BLaER1 treated with 17β-estradiol and CSF1 and Interleukin-3, amounts not matched to agents 10 nM and 100 nM (cell line): ENCODE measurements around the gene KIF5C.
"Not testable (repeated sequence)": the region's sequence is repeated elsewhere in the genome, so short reads cannot be mapped to it uniquely, and the experiment has no call there.

Experiments used
- H3K27ac ChIP-seq, 11 experiments: shearing (Covaris generic); formaldehyde crosslinking; 2 replicates each; pipeline ENCODE4 v1.8.1; 2022
- H3K27me3 ChIP-seq, 11 experiments: shearing (Covaris generic); formaldehyde crosslinking; 2 replicates each; pipeline ENCODE4 v1.8.1; 2022
- H3K36me3 ChIP-seq, 11 experiments: shearing (Covaris generic); formaldehyde crosslinking; 2 replicates each; pipeline ENCODE4 v1.8.1; 2022
- H3K4me1 ChIP-seq, 10 experiments: shearing (Covaris generic); formaldehyde crosslinking; 2 replicates each; pipeline ENCODE4 v1.8.1; 2022
- H3K4me2 ChIP-seq, 11 experiments: shearing (Covaris generic); formaldehyde crosslinking; 2 replicates each; pipeline ENCODE4 v1.8.1; 2022
- H3K4me3 ChIP-seq, 10 experiments: shearing (Covaris generic); formaldehyde crosslinking; 2 replicates each; pipeline ENCODE4 v1.8.1; 2022
- H3K9ac ChIP-seq, 11 experiments: shearing (Covaris generic); formaldehyde crosslinking; 2 replicates each; pipeline ENCODE4 v1.8.1; 2022
- H3K9me3 ChIP-seq, 11 experiments: shearing (Covaris generic); formaldehyde crosslinking; replicated peaks in 1 of 11; 2 replicates each; pipeline ENCODE4 v1.8.1; 2022
- H4K20me1 ChIP-seq, 11 experiments: shearing (Covaris generic); formaldehyde crosslinking; 2 replicates each; pipeline ENCODE4 v1.8.1; 2022
- Cebpa-rat ChIP-seq, 11 experiments: shearing (Covaris generic); IDR thresholded peaks; 2 replicates each; pipeline ENCODE4 v1.8.1; 2022

Gene KIF5C

DNA sequence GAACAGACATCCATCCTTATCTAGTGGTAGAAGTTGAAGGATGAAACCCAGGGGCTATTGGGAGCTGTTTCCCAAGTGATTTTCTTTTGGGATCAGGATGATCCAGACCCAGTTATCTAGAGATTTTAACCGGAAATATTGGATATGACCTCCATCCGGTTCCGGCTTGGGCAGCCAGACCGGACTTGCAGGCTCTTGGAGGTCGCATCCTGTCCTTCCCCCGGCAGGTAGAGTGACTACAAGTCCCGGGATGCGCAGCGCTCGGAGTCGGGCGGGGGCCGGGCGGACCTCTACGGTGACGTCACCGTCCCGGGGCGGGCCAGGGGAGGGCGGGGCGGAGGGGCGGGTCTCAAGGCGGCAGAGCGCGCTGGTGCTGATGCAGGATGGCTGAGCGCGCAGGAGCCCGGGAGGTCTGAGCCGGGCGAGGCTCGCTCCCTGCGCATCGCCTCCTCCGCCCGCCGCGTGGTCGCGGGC, at the start of gene KIF5C:
TSS of gene KIF5C (plus strand) at position 360 of the 474 bp plus-strand sequence. CDS start 391 bp downstream, outside the sequence.
- Histone ChIP-seq H3K4me3 (peak within 1 kb of the TSS; percentile 47 to 72 (median 60)), H3K9ac (peak within 1 kb of the TSS in 8 of 11 experiments; percentile 36 to 74 (median 56); a peak in 12 of 22 replicates), H3K36me3 (0 out of 22 replicates have a peak, but pooled peaks cover 0 to 3% (median 0%) of the 10 kb centered on the region in 11 experiments), H3K27ac (no peak within 1 kb of the TSS), H3K9me3 (peaks cover 0 to 5% (median 3%) of the 10 kb centered on the region in 11 experiments; a peak in 13 of 22 replicates), H4K20me1 (peaks cover 0 to 19% (median 6%) of the 10 kb centered on the region in 11 experiments; a peak in 7 of 22 replicates), H3K27me3 (peaks cover 30 to 41% (median 35%) of the 10 kb centered on the region in 11 experiments), H3K4me2 (peak within 1 kb of the TSS; percentile 88 to 99 (median 97)), H3K4me1 (peaks cover 5 to 15% (median 12%) of the 10 kb centered on the region in 10 experiments; a peak in 16 of 20 replicates)
- TF ChIP-seq Cebpa-rat (IDR thresholded peaks at IDR 0.05) = no peak

DNA sequence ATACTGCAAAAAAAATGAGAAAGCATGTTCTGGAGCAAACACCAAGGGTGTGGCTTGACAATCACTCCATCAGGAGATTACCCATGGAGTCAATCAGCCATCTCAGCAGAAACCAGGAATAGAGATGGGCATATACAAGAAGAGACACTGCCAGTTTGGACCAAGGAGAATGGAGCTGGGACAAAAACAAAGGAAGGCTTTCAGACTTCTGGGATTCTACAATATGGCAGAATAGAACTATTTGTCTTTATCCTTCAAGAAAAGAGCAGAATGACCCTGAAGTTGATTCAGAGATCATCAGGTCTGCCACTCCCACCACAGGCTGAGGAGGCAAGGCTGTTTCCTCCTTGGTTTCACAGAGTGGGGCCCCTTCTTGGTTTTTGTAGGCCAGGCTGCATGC, 48.2 kb upstream of the KIF5C start:
- H3K9ac ChIP-seq = no peak overlapping the region
- no peak overlapping the region for H3K4me2 ChIP-seq
- H3K36me3 ChIP-seq = no peaks in the 10 kb centered on the region
- H3K27ac ChIP-seq = no peak overlapping the region
- peaks cover 19 to 31% (median 26%) of the 10 kb centered on the region in 11 experiments for H3K9me3 ChIP-seq
- no peak for TF ChIP-seq Cebpa-rat (IDR thresholded peaks at IDR 0.05)
- H3K27me3 ChIP-seq = no peaks in the 10 kb centered on the region
- no peaks in the 10 kb centered on the region for H4K20me1 ChIP-seq
- no peak overlapping the region for H3K4me3 ChIP-seq
- peaks cover 0 to 14% (median 2%) of the 10 kb centered on the region in 10 experiments; a peak in 8 of 20 replicates for H3K4me1 ChIP-seq

DNA sequence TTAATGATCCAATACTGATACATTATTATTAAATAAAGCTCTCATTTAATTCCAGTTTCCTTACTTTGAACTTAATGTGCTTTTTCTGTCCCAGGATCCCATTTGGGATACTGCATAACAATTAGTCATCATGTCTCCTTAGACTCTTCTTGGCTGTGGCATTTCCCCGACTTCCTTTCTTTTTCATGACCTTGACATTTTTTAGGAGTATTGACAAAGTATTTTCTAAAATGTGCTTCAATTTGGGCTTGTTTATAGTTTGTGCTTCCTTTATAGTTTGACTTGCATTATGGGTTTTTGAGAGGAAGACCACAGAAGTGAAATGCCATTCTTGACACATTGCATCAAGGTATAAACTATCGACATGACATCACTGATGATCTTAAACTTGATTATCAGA, 46.1 kb upstream of the KIF5C start:
- Histone ChIP-seq H3K4me1 (peaks cover 0 to 14% (median 2%) of the 10 kb centered on the region in 10 experiments; a peak in 8 of 20 replicates), H3K36me3 (no peaks in the 10 kb centered on the region), H4K20me1 (no peaks in the 10 kb centered on the region), H3K27ac (no peak overlapping the region), H3K4me3 (no peak overlapping the region), H3K4me2 (peak overlapping the region in 2 of 11 experiments; percentile 1 to 22; a peak in 1 of 22 replicates), H3K9ac (no peak overlapping the region), H3K27me3 (no peaks in the 10 kb centered on the region), H3K9me3 (peaks cover 19 to 31% (median 26%) of the 10 kb centered on the region in 11 experiments)
- no peak for TF ChIP-seq Cebpa-rat (IDR thresholded peaks at IDR 0.05)

- peak overlapping the region in 2 of 11 experiments; percentile 1 to 22; a peak in 1 of 22 replicates for H3K4me2 ChIP-seq
- no peaks in the 10 kb centered on the region for H3K27me3 ChIP-seq
- H3K9me3 ChIP-seq = peaks cover 19 to 30% (median 26%) of the 10 kb centered on the region in 11 experiments
- H4K20me1 ChIP-seq = no peaks in the 10 kb centered on the region
- no peak overlapping the region for H3K9ac ChIP-seq
- no peak overlapping the region for H3K27ac ChIP-seq
- no peaks in the 10 kb centered on the region for H3K36me3 ChIP-seq
- H3K4me1 ChIP-seq = peaks cover 0 to 14% (median 2%) of the 10 kb centered on the region in 10 experiments; a peak in 8 of 20 replicates
- no peak for TF ChIP-seq Cebpa-rat (IDR thresholded peaks at IDR 0.05)
- no peak overlapping the region for H3K4me3 ChIP-seq
These were observed 45.4 kb upstream of the KIF5C start for GRCh38 chr2:148829618-148830017.

GRCh38 chr2:148832637-148833036, 42.4 kb upstream of the KIF5C start:
- Histone ChIP-seq H3K27ac (no peak overlapping the region), H3K4me3 (no peak overlapping the region), H3K9me3 (no peaks in the 10 kb centered on the region; a peak in 1 of 22 replicates), H3K9ac (no peak overlapping the region), H3K4me2 (no peak overlapping the region), H3K27me3 (no peaks in the 10 kb centered on the region), H4K20me1 (no peaks in the 10 kb centered on the region), H3K36me3 (no peaks in the 10 kb centered on the region), H3K4me1 (peaks cover 0 to 14% (median 2%) of the 10 kb centered on the region in 10 experiments; a peak in 8 of 20 replicates)
- TF ChIP-seq Cebpa-rat (IDR thresholded peaks at IDR 0.05) = no peak

DNA sequence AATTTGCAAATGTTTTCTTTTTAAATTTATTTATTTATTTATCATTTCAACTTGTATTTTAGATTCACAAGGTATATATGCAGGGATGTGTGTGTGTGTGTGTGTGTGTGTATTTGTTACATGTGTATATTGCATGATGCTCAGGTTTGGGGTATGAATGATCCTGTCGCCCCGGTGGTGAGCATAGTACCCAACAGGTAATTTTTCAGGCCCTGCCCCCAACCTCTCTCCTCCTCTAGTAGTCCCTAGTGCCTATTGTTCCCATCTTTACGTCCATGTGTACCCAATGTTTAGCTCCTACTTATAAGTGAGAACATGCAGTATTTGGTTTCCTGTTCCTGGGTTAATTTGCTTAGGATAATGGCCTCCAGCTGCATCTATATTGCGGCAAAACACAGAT, 33.0 kb upstream of the KIF5C start:
- Histone ChIP-seq H3K27ac (no peak overlapping the region), H4K20me1 (no peaks in the 10 kb centered on the region), H3K9me3 (peaks cover 0 to 13% (median 0%) of the 10 kb centered on the region in 11 experiments; a peak in 3 of 22 replicates), H3K4me1 (no peaks in the 10 kb centered on the region), H3K4me3 (no peak overlapping the region), H3K36me3 (no peaks in the 10 kb centered on the region), H3K4me2 (no peak overlapping the region), H3K27me3 (no peaks in the 10 kb centered on the region), H3K9ac (no peak overlapping the region)
- TF ChIP-seq Cebpa-rat (IDR thresholded peaks at IDR 0.05) = no peak

DNA sequence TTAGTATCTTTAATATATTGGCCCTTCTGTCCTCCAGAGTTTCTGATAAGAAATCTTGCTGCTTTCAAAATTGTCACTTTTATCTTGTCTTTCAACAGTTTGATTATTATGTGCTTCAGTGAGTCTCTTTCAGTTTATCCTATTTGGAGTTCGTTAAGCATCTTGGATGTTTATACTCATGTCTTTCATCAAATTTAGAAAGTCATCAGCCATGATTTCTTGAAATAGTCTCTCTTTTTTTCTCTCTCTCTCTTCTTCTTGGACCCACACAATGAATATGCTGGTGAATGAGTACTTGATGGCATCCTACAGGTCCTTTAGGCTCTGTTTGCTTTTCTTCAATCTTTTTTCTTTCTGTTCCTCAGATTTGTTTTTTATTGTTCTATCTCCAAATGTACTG, 26.9 kb upstream of the KIF5C start:
- no peak for TF ChIP-seq Cebpa-rat (IDR thresholded peaks at IDR 0.05)
- Histone ChIP-seq H3K27ac (no peak overlapping the region), H3K4me1 (no peaks in the 10 kb centered on the region), H3K4me3 (no peak overlapping the region), H3K4me2 (no peak overlapping the region), H3K36me3 (no peaks in the 10 kb centered on the region), H3K9me3 (peaks cover 0 to 30% (median 10%) of the 10 kb centered on the region in 11 experiments; a peak in 15 of 22 replicates), H3K27me3 (no peaks in the 10 kb centered on the region), H4K20me1 (no peaks in the 10 kb centered on the region), H3K9ac (no peak overlapping the region)

DNA sequence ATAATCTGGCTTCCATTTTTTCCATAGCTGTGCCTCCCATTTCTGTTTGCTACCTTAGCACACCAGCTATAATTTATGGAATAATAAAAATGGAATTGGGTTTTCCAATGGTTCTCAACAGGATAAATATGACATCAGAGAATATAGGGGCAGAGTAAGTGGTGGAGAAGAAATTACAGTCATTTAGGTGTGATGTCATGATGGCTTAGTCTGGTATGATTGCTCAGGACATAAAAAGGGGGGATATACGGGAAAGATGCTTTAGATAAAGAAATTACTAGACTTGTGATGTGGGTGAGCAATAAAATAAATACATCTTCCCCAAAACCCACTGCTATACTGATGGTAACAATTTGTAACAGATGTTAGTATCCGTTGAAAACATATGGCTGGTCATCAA, 21.6 kb upstream of the KIF5C start:
- Histone ChIP-seq H3K4me1 (no peaks in the 10 kb centered on the region), H4K20me1 (no peaks in the 10 kb centered on the region), H3K4me3 (no peak overlapping the region), H3K9ac (no peak overlapping the region), H3K36me3 (no peaks in the 10 kb centered on the region), H3K27me3 (no peaks in the 10 kb centered on the region), H3K9me3 (peaks cover 0 to 14% (median 6%) of the 10 kb centered on the region in 11 experiments; a peak in 10 of 22 replicates), H3K27ac (no peak overlapping the region), H3K4me2 (no peak overlapping the region)
- no peak for TF ChIP-seq Cebpa-rat (IDR thresholded peaks at IDR 0.05)

GRCh38 chr2:148860037-148860436, 15.0 kb upstream of the KIF5C start:
- Histone ChIP-seq H3K4me1 (no peaks in the 10 kb centered on the region), H3K9ac (no peak overlapping the region), H3K4me2 (no peak overlapping the region), H3K4me3 (no peak overlapping the region), H3K27ac (no peak overlapping the region), H3K36me3 (no peaks in the 10 kb centered on the region), H4K20me1 (no peaks in the 10 kb centered on the region), H3K9me3 (no peaks in the 10 kb centered on the region), H3K27me3 (no peaks in the 10 kb centered on the region)
- TF ChIP-seq Cebpa-rat (IDR thresholded peaks at IDR 0.05) = no peak

GRCh38 chr2:148861367-148861766, 13.7 kb upstream of the KIF5C start:
- Histone ChIP-seq H3K27me3 (no peaks in the 10 kb centered on the region), H3K4me2 (no peak overlapping the region), H3K36me3 (no peaks in the 10 kb centered on the region), H3K4me1 (no peaks in the 10 kb centered on the region), H3K4me3 (no peak overlapping the region), H4K20me1 (no peaks in the 10 kb centered on the region), H3K9me3 (no peaks in the 10 kb centered on the region), H3K9ac (no peak overlapping the region), H3K27ac (no peak overlapping the region)
- no peak for TF ChIP-seq Cebpa-rat (IDR thresholded peaks at IDR 0.05)

- H3K9me3 ChIP-seq, H3K27me3 ChIP-seq, H3K4me1 ChIP-seq, H3K4me2 ChIP-seq, H3K4me3 ChIP-seq, H3K36me3 ChIP-seq, H4K20me1 ChIP-seq, H3K27ac ChIP-seq, H3K9ac ChIP-seq: not testable (repeated sequence)
These were observed 12.5 kb upstream of the KIF5C start for GRCh38 chr2:148862478-148862877.
